Naive B cell (primary cell): ENCODE measurements around the gene NEURL1. TPM values are rescaled to one million over a fixed set of nuclear protein-coding genes. Genes with fewer than 3 reads are reported as not detected.

Experiments
- ATAC-seq, 2 donors: fragments of 150-1000 bp; cut with Tn5 transposase; 2 replicates each; pipeline ENCODE4 v1.10.0; 2021; ENCODE audit warnings: low read depth in 2 of 2, mild to moderate bottlenecking in 2 of 2, moderate library complexity in 2 of 2
- DNase-seq: peaks from one replicate; pipeline ENCODE4 v3.0.0; 2022
- H3K27ac Mint-ChIP-seq, 6 donors: one replicate each; pipeline ENCODE4 v1.8.0; 2020 to 2022; ENCODE audit warnings: mild to moderate bottlenecking in 6 of 6, mixed read lengths in 6 of 6, moderate library complexity in 5 of 6, inconsistent platforms in 2 of 6
- H3K27me3 Mint-ChIP-seq, 3 donors: one replicate each; pipeline ENCODE4 v1.8.0; 2021 to 2022; ENCODE audit warnings: mixed read lengths in 3 of 3, mild to moderate bottlenecking in 1 of 3
- H3K36me3 Mint-ChIP-seq, 2 donors: one replicate each; pipeline ENCODE4 v1.8.0; 2020 to 2022; ENCODE audit warnings: mixed read lengths in 2 of 2, inconsistent platforms in 1 of 2, mild to moderate bottlenecking in 1 of 2
- H3K4me1 Mint-ChIP-seq, 3 donors: one replicate each; pipeline ENCODE4 v1.8.0; 2020 to 2022; ENCODE audit warnings: mixed read lengths in 3 of 3, inconsistent platforms in 1 of 3, mild to moderate bottlenecking in 1 of 3, moderate library complexity in 1 of 3
- H3K4me3 Mint-ChIP-seq, 8 donors: one replicate each; pipeline ENCODE4 v1.8.0; 2020 to 2022; ENCODE audit warnings: mild to moderate bottlenecking in 8 of 8, mixed read lengths in 8 of 8, moderate library complexity in 8 of 8, inconsistent platforms in 2 of 8
- H3K9me3 Mint-ChIP-seq, 7 donors: one replicate each; pipeline ENCODE4 v1.8.0; 2020 to 2022; ENCODE audit warnings: mixed read lengths in 7 of 7, mild to moderate bottlenecking in 5 of 7, inconsistent platforms in 2 of 7, moderate library complexity in 1 of 7
- polyA plus RNA-seq, 6 donors: library from polyadenylated mRNA; unstranded; fragments of 300-500 nt; fragmentation: Illumina TruSeq; gene quantifications; one replicate each; pipeline ENCODE4 v1.2.3, GENCODE V29; 2021; ENCODE audit warnings: low read depth in 6 of 6

The NEURL1 gene
- polyA plus RNA-seq, 6 donors from 2014 or later = 0.21 to 0.83 (median 0.33) TPM

GRCh38 chr10:103490986-103491314 is 2.6 kb upstream of the NEURL1 start:
- ATAC-seq (peak; percentile 15 to 18), DNase-seq (no peak)
- Mint-ChIP-seq H3K9me3 (no peaks in the 10 kb centered on the region), H3K4me1 (peaks cover 23 to 37% (median 36%) of the 10 kb centered on the region in 3 donors), H3K27ac (peak overlapping the region in 3 of 6 donors; percentile 46 to 61 (median 47)), H3K36me3 (no peaks in the 10 kb centered on the region), H3K27me3 (peaks cover 23 to 47% (median 44%) of the 10 kb centered on the region in 3 donors), H3K4me3 (peak overlapping the region in 1 of 8 donors; percentile 15)

GRCh38 chr10:103491729-103492364 is 1.7 kb upstream of the NEURL1 start:
- H3K27ac Mint-ChIP-seq = peak overlapping the region in 5 of 6 donors; percentile 13 to 87 (median 53)
- ATAC-seq = no peak
- peak overlapping the region in 5 of 8 donors; percentile 5 to 84 (median 77) for H3K4me3 Mint-ChIP-seq
- peaks cover 29 to 50% (median 46%) of the 10 kb centered on the region in 3 donors for H3K27me3 Mint-ChIP-seq
- peaks cover 23 to 37% (median 36%) of the 10 kb centered on the region in 3 donors for H3K4me1 Mint-ChIP-seq
- DNase-seq = no peak
- no peaks in the 10 kb centered on the region for H3K9me3 Mint-ChIP-seq
- H3K36me3 Mint-ChIP-seq = no peaks in the 10 kb centered on the region

DNA sequence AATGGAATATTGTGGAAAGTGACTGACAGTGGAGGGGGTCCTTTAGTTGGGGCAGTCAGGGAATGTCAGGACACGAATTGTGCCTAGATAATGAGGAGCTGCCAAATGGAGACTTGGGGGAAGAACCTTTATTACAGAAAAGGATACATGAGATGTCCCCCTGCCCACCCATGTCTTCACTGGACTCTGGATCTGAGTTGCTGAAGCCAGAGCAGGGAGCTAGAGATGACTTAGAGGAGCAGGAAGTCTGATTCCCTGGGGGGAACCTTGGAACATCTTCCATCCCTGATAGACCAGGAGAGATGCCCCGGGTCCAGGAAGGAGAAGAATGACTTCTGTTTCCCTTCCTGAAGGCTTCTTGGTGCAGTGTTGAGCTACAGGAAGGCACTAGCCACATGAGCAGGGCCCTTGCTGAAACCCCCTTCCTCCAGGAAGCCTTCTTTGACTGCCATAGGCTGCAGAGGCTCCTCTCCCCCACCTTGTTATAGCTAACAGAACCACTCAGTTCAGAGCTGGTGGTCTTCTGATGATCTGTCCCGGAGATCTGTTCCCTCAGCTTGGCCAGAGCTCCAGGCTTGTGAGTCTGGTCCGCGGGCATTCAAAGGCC is 747 bp upstream of the NEURL1 start:
- Mint-ChIP-seq H3K4me1 (peaks cover 23 to 37% (median 36%) of the 10 kb centered on the region in 3 donors), H3K27ac (peak overlapping the region in 2 of 6 donors; percentile 37 to 80), H3K9me3 (no peaks in the 10 kb centered on the region), H3K4me3 (peak overlapping the region; percentile 59 to 86 (median 78)), H3K27me3 (peaks cover 34 to 59% (median 55%) of the 10 kb centered on the region in 3 donors), H3K36me3 (no peaks in the 10 kb centered on the region)
- DNase-seq (no peak), ATAC-seq (no peak)

- peaks cover 42 to 67% (median 67%) of the 10 kb centered on the region in 3 donors for H3K27me3 Mint-ChIP-seq
- peaks cover 23 to 37% (median 36%) of the 10 kb centered on the region in 3 donors for H3K4me1 Mint-ChIP-seq
- no peak overlapping the region for H3K27ac Mint-ChIP-seq
- no peak for DNase-seq
- peak overlapping the region; percentile 52 to 83 (median 74) for H3K4me3 Mint-ChIP-seq
- ATAC-seq = peak; percentile 9 to 26
- no peaks in the 10 kb centered on the region for H3K9me3 Mint-ChIP-seq
- no peaks in the 10 kb centered on the region for H3K36me3 Mint-ChIP-seq
Measured at GRCh38 chr10:103493916-103494877, 692 bp downstream of the NEURL1 start.

DNA sequence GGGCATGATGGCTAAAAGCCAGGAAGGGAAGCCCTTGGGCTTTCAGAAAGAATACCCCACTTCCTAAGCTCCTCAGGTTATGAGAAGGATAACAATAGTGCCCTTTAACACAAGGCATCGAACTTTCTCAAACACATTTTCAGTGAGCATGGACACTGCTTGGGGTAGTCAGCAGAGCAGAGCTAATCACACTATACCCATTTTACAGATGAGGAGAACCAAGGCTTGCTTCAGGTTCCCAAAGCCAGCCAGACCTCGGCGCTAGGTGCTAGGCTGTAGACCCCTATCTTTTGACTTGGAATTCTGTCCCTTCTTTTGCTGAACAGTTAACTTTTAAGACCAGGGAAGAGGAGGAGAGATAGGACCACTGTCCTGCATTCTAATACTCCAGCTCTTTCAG is 1.8 kb downstream of the NEURL1 start:
- Mint-ChIP-seq H3K27ac (no peak overlapping the region), H3K27me3 (peaks cover 48 to 71% (median 70%) of the 10 kb centered on the region in 3 donors), H3K36me3 (no peaks in the 10 kb centered on the region), H3K4me1 (peaks cover 18 to 32% (median 28%) of the 10 kb centered on the region in 3 donors), H3K9me3 (peaks cover 0 to 2% (median 0%) of the 10 kb centered on the region in 7 donors), H3K4me3 (peak overlapping the region; percentile 52 to 78 (median 68))
- no peak for DNase-seq
- no peak for ATAC-seq

- H3K4me3 Mint-ChIP-seq = no peak overlapping the region
- peaks cover 55 to 78% (median 67%) of the 10 kb centered on the region in 3 donors for H3K27me3 Mint-ChIP-seq
- DNase-seq (no peak), ATAC-seq (no peak)
- H3K36me3 Mint-ChIP-seq = no peaks in the 10 kb centered on the region
- H3K9me3 Mint-ChIP-seq = peaks cover 0 to 2% (median 0%) of the 10 kb centered on the region in 7 donors
- H3K4me1 Mint-ChIP-seq = peaks cover 9 to 15% (median 9%) of the 10 kb centered on the region in 3 donors
- H3K27ac Mint-ChIP-seq = no peak overlapping the region
Measured at GRCh38 chr10:103497161-103497915, 3.8 kb downstream of the NEURL1 start.

DNA sequence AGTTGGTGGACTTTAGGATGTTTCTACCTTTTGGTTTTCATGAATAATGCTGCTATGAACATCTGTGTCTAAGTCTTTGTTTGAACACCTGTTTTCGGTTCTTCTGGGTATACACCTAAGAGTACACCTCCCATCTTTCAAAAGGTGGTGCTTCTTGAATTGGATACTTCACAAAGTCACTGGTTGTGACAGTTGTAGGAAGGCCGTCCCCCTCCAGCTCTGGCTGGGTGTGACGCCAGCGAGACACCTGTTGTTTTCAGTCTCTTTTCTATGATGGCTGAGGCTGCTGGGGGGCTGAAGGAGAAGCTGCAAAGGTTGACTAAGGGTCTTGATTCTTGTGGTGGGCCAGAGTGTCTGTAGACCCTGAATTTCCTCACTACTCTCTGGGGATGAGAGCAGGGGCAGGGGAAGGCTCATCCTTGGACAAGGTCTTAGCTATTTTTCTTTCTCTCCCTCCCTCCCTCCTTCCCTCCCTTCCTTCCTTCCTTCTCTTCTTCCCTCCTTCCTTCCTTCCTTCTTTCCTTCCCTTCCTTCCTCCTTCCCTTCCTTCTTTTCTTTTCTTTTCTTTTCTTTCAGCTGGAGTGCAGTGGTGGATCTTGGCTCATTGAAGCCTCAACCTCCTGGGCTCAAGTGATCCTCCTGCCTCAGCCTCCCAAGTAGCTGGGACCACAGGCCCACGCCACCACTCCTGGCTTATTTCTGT is 5.6 kb downstream of the NEURL1 start:
- H3K4me1 Mint-ChIP-seq = peaks cover 0 to 4% (median 4%) of the 10 kb centered on the region in 3 donors
- H3K4me3 Mint-ChIP-seq = no peak overlapping the region
- DNase-seq (no peak), ATAC-seq (peak in 1 of 2 donors; percentile 21)
- H3K27me3 Mint-ChIP-seq = peaks cover 54 to 81% (median 68%) of the 10 kb centered on the region in 3 donors
- H3K27ac Mint-ChIP-seq = no peak overlapping the region
- peaks cover 0 to 2% (median 0%) of the 10 kb centered on the region in 7 donors for H3K9me3 Mint-ChIP-seq
- H3K36me3 Mint-ChIP-seq = no peaks in the 10 kb centered on the region

DNA sequence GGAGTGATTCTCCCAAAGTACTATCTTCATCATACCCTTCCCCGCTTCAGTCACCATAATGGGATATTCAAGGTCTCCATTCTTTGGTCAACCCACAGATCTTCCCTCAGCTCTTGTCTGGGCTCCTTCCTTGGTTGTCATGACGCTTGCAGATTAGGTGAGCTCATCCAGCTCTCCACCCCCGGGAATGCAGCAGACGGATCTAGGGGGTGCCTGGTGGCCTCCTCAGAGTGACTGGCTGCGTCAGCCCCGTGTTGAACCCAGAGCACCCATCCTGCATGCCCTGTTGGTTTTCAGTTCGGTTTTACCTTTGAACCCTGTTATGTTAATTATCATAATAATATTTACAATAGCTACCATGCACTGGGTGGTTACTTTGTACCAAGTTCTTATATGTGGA is 6.4 kb downstream of the NEURL1 start:
- Mint-ChIP-seq H3K27me3 (peaks cover 58 to 79% (median 66%) of the 10 kb centered on the region in 3 donors), H3K4me3 (no peak overlapping the region), H3K27ac (no peak overlapping the region), H3K36me3 (no peaks in the 10 kb centered on the region), H3K9me3 (peaks cover 0 to 2% (median 0%) of the 10 kb centered on the region in 7 donors), H3K4me1 (no peaks in the 10 kb centered on the region)
- ATAC-seq = no peak
- no peak for DNase-seq

GRCh38 chr10:103500481-103500880 is 7.0 kb downstream of the NEURL1 start:
- Mint-ChIP-seq H3K4me1 (no peaks in the 10 kb centered on the region), H3K36me3 (no peaks in the 10 kb centered on the region), H3K9me3 (peaks cover 0 to 2% (median 0%) of the 10 kb centered on the region in 7 donors), H3K27ac (no peak overlapping the region), H3K27me3 (peaks cover 54 to 73% (median 60%) of the 10 kb centered on the region in 3 donors), H3K4me3 (no peak overlapping the region)
- DNase-seq (no peak), ATAC-seq (no peak)

DNA sequence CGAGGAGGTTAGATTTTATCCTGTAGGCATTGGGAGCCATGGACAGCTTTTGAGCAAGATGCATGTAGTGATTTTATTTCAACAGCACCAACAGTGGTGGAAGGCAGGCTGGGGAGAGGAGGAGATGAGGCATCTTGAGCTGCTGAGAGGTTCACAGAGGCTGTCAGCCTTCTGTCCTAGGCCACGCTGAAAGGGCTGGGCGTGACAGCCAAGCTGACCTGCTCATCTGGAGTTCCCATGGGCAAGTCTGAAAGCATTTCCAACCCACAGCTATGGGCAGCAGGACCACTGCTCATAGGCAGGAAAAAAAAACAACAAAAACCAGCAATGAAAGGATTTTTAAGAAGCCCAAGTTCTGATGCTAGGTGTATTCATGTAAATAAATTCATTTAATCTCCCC is 7.7 kb downstream of the NEURL1 start:
- H3K27ac Mint-ChIP-seq = no peak overlapping the region
- peaks cover 0 to 2% (median 0%) of the 10 kb centered on the region in 7 donors for H3K9me3 Mint-ChIP-seq
- H3K4me1 Mint-ChIP-seq = no peaks in the 10 kb centered on the region
- H3K27me3 Mint-ChIP-seq = peaks cover 46 to 70% (median 59%) of the 10 kb centered on the region in 3 donors
- H3K4me3 Mint-ChIP-seq = no peak overlapping the region
- ATAC-seq (no peak), DNase-seq (no peak)
- no peaks in the 10 kb centered on the region for H3K36me3 Mint-ChIP-seq

DNA sequence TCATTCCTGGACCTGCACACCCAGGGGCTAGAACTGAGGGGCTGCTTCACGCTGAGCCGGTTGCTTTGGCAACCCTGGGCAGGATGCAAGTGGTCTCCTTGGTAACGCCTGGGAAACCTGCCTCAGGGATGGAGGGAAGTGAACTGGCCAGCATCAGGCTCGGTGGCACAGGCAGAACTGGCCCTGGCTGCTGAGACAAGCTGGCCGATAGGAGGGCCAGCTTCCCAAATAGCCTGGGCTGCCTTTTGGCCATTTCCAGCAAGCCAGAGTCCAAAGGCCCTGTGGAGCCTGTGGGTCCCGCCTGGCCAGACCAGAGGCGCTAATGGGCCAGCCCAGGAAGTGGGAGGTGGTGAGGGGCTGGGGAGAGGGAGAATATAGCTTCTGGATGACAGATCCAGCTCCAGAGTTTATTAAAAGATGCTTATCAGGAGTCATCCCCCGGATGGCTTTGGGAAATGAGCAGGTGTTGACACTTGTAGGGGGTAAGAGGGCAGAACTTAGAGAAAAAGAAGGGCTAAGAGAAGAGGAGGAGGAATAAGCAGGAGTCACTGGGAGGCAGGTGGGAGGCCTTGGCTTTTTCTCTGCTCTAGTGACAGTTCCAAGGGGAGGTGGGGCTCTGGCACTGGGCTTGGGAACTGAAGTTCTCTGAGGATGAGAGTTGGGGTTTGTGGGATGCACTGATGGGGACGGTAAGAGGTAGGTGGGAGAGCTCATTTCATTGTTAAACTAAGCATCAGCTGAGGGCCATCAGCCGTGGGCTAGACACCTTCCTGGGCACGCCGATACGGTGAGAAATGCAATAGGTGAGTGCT is 9.6 kb downstream of the NEURL1 start:
- DNase-seq (no peak), ATAC-seq (no peak)
- H3K27me3 Mint-ChIP-seq = peaks cover 42 to 66% (median 61%) of the 10 kb centered on the region in 3 donors
- peak overlapping the region in 1 of 6 donors; percentile 56 for H3K27ac Mint-ChIP-seq
- H3K4me3 Mint-ChIP-seq = no peak overlapping the region
- no peaks in the 10 kb centered on the region for H3K4me1 Mint-ChIP-seq
- H3K9me3 Mint-ChIP-seq = peaks cover 0 to 2% (median 0%) of the 10 kb centered on the region in 7 donors
- H3K36me3 Mint-ChIP-seq = no peaks in the 10 kb centered on the region
